Right cardiac atrium (tissue), 5 donors: ENCODE data around the gene GAS2L1. TPM values are rescaled to one million over a fixed set of nuclear protein-coding genes. Genes with fewer than 3 reads are reported as not detected.

Experiments
- ATAC-seq, 2 donors: fragments of 200-7000 bp; cut with Tn5 transposase; one replicate each; pipeline versions ENCODE4 v1.8.0 to v1.9.1; 2020; ENCODE audit warnings: moderate library complexity in 2 of 2, mild to moderate bottlenecking in 1 of 2
- DNase-seq, 3 donors: peaks; one replicate each; pipeline ENCODE4 v3.0.0-alpha.2; 2020
- H3K27ac ChIP-seq: one replicate; pipeline ENCODE4 v1.5.1; 2013; ENCODE audit warnings: mild to moderate bottlenecking, low read length, control low read depth, moderate library complexity
- H3K27me3 ChIP-seq: one replicate; pipeline ENCODE4 v1.6.1; 2013; ENCODE audit not compliant: control insufficient read depth, insufficient read depth
- H3K4me1 ChIP-seq: one replicate; pipeline ENCODE4 v1.6.1; 2013; ENCODE audit warnings: low read length; ENCODE audit not compliant: control insufficient read depth, insufficient read depth
- H3K4me3 ChIP-seq: one replicate; pipeline ENCODE4 v1.5.1; 2013; ENCODE audit warnings: low read length, control low read depth
- H3K9me3 ChIP-seq: one replicate; pipeline ENCODE4 v1.6.1; 2013; ENCODE audit warnings: low read length; ENCODE audit not compliant: control insufficient read depth
- WGBS: extraction: QIAGEN DNeasy Blood & Tissue Kit; methylation state at CpG from one replicate; pipeline ENCODE4 v1.1.7; 2013; 5-methylcytosine and 5-hydroxymethylcytosine counted together
- intact Hi-C, 4 donors: fragments of 100-400 bp; cut with DNase I; formaldehyde crosslinking; loops; one replicate each; pipeline versions ENCODE4 v1.11.0 to v1.14.0; 2022 to 2023
- polyA plus RNA-seq: library from polyadenylated mRNA; stranded (reverse); fragments of 200-250 nt; gene quantifications from one replicate; pipeline ENCODE4 v1.2.3, GENCODE V29; 2013
- total RNA-seq, 4 donors: library from RNA; stranded (reverse); fragmentation: NEBNext Ultra II Directional; extraction: Animal tissue kit (Norgen Biotek cat#: 25700); gene quantifications; one replicate each; pipeline ENCODE4 v1.2.1, GENCODE V29; 2021
- donor health status: healthy with polysubstance abuse.
- donor health status: DM: no; HTN: yes; CAD: no.
- donor health status: DM: no; HTN: no; CAD: no.
- donor health status: DM: no; HTN: yes; CAD: no; lungs with severe emphysema.
- donor health status: DM: yes; HTN: yes; CAD: no.

The GAS2L1 gene
- total and polyA plus RNA-seq, 5 donors: 16.9 to 25.7 (median 22.4) TPM

DNA sequence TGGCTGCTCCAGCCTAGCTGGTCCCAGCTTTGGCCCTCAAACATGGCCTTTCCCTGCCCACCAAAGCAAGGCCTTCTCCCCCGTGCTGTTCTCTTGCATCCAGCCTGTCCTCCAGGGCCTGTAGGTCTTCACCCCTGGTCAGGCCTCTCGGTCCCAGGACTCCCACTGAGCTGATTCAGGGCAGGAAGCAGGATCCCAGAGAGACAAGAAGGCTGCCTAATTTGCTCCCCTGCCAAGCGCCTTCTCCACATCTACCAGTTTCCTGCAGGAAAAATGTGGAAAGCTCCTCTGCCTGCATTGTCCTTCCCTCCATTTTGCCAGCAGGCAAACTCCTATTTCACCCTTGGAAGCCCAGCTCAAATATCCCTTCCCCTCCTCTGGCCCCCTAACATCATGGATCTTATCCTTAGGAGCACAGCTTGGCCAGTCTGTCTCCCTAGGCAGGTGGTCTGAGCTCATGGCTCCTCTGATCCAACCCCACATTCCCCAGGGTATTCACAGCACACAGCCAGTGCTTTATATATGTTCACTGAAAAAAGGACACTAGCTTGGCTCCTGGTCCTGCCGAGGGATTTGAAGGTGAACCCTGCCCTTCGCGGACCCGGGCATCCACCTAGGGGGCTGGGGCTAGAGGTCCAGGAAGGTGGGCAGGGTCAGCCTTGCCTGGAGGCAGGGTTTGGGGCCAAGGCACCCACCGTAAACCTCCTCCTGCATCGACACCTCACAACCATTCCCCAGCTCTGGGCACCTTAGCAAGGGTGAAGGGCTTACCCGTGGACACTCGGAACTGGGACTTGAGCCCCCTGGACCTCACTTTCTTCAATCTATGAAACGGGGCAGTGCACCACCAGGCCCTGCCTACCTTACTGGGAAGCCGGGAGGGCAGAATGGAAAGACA is 39.6 kb upstream of the GAS2L1 start:
- intact Hi-C loops: no loop called here

DNA sequence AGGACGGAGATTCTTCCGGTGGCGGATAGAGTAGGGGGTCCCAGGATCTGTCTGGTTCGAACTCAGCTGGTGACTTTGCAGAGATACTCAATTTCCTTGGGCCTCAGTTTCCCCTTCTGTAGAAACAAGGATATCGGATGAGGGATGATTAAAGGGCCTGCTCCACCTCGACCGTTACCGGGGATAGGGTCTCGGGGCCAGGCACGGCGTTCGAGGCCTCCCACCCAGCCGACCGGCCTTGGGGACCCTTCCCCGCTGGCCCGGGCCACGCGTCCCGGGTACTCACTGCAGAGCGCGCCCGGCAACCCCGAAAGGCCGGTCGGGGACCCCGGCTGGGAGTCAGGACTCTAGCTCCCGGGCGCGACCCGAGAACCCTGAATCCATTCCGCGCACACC is 39.0 kb upstream of the GAS2L1 start:
- under 1% methylated on average over 32 of the region's 32 CpGs for WGBS
- DNase-seq (no peak), ATAC-seq (no peak)
- Histone ChIP-seq H3K9me3 (no peaks in the 10 kb centered on the region), H3K4me3 (peak overlapping the region; percentile 98), H3K4me1 (peaks cover 9% of the 10 kb centered on the region), H3K27me3 (no peaks in the 10 kb centered on the region), H3K27ac (peak overlapping the region; percentile 97)
- intact Hi-C loops: no loop called here

More for the DNA sequence above, 39.6 kb upstream of the GAS2L1 start:
- H3K27me3 ChIP-seq: no peaks in the 10 kb centered on the region
- H3K4me3 ChIP-seq: peak overlapping the region; percentile 98
- peak in 1 of 3 donors; percentile 36 for DNase-seq
- WGBS: 16% methylated on average over 13 of the region's 13 CpGs
- H3K4me1 ChIP-seq: peaks cover 9% of the 10 kb centered on the region
- H3K9me3 ChIP-seq: no peaks in the 10 kb centered on the region
- peak overlapping the region; percentile 97 for H3K27ac ChIP-seq
- peak in 1 of 2 donors; percentile 7 for ATAC-seq

DNA sequence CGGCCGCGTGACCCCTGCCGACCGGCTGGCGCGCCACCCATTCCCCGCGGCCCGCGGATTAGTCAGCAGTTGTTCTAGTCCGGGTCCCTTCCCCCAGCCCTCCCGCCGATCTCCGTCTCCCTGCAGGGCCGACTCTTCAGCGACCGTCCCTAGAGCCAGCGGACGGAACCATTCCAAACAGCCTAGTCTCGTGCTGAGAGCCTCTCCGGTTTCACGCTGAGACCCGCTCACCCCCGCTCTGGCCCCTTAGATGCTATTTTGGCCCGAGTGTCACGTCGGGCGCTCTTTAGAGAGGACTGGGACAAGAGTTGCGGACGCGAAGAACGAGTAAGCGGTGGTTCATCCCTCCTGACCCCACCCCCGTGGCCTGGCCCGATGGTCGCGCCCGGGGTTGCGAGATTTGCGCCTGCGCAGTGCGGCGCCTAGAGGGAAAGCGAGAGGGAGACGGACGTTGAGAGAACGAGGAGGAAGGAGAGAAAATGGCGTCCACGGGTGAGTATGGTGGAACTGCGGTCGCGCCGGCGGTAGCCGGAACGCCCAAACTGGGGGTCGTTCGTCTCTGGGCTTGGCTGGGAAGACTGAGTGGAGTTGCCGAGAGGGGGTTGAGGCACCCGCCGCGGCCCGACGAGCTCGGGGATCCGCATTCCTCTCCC is 38.5 kb upstream of the GAS2L1 start, which contains the start of the genes EWSR1 and RHBDD3:
EWSR1 (plus strand) TSS at position 411 of the 653 bp plus-strand sequence; CDS start at position 480, 69 bp downstream.
RHBDD3 (minus strand) TSS at position 124 of the 653 bp plus-strand sequence. CDS start 2,355 bp downstream, outside the sequence.
- WGBS: under 1% methylated on average over 67 of the region's 67 CpGs
- Histone ChIP-seq H3K9me3 (no peaks in the 10 kb centered on the region), H3K27ac (peak within 1 kb of the TSS; percentile 97), H3K4me3 (peak within 1 kb of the TSS; percentile 98), H3K4me1 (peaks cover 9% of the 10 kb centered on the region), H3K27me3 (no peaks in the 10 kb centered on the region)
- ATAC-seq (peak; percentile 92 to 94), DNase-seq (peak; percentile 98)
- intact Hi-C loops: no loop called here

DNA sequence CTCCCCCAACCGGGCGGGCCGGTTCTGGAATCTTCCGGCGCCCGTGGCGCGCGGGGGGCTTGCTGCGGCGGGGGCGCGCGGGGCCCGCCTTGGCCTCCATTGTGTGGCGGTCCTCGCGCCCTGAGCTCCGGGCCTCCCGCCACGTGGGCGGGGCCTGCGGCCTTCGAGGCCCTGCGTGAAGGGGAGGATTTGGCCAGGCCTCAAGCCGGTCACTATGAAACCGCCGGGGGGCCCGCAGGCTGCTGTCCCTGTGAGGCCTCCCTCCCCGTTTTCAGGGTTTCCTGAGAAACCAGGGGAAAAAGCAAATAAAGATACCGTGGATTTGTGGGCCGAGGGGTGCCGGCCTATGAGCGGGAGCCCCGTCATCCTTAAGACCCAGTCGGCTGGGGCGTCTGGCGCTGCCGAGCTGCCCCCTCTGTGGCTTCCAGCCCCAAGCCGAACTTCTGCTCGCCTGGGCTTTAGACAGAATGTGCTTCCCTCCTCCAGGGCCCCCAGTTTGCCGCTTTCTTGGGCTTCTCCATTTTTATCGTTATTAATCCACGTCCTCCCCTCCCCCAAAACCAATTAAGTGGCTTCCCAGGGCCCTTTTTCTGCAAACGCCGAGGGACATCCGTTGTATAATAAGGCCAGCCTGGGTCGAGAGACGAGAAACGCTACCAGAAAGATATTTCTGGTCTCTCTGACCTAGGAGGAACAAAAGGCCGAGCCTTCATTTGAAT is 37.8 kb upstream of the GAS2L1 start:
- Histone ChIP-seq H3K27ac (peak overlapping the region; percentile 92), H3K4me1 (peaks cover 9% of the 10 kb centered on the region), H3K9me3 (no peaks in the 10 kb centered on the region), H3K4me3 (peak overlapping the region; percentile 98), H3K27me3 (no peaks in the 10 kb centered on the region)
- intact Hi-C loops: no loop called here
- ATAC-seq (peak; percentile 73 to 77), DNase-seq (peak; percentile 84 to 93 (median 90))
- WGBS: under 1% methylated on average over 51 of the region's 51 CpGs

DNA sequence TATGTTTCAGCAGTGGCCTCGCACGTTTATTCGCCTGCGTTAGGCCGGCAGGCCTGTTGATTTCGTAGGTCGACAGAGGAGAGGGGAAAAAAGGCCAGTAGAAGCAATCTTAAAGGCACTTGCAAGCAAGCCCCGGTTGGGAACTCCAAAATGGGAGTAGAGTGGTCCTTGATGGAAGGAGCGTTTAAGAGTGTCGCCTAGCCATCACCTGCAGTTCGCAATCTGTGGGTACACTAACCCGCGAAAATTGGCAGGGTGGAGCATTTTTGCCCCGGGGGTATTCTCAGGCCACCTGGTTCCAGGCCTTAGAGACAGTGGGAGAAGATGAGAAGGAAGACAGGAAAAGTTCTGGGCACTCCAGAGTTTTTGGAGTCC is 37.2 kb upstream of the GAS2L1 start:
- 1% methylated on average over 14 of the region's 14 CpGs for WGBS
- ATAC-seq: no peak
- intact Hi-C loops: no loop called here
- Histone ChIP-seq H3K9me3 (no peaks in the 10 kb centered on the region), H3K27me3 (no peaks in the 10 kb centered on the region), H3K4me3 (peak overlapping the region; percentile 98), H3K4me1 (peaks cover 9% of the 10 kb centered on the region), H3K27ac (peak overlapping the region; percentile 92)
- no peak for DNase-seq

DNA sequence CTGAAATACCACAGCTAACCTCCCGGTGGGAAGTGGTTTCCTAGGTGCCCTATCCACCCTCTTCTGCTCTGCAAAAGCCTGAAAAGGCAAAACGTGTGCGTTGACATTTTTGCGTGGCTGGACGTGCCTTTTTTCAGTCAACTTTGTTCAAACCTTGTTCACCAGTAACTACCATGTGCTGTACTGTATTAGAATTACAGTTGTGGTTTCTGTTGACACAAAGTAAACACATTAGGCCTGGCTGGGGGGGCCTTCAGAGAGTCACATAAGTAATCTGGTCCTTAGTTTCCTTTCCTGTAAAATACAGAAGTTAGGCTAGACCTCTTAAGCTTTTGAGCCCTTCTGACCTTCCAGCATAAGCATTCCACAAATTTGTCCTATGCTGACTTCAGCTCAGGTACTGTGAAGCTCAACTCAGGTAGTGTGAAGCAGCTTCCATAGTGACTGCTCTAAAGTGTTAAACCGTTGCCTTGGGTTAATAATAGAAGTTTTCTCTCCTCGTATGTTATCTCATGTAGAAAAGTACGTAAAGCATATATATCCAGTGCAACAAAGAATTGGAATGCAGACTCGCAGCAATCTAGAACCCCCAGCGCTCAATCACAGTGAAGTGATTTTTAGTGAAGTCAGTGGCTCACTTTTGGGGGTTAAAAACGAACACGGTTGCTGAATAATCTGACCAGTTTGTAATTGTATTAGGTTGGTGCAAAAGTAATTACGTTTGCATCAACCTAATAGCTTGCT is 36.5 kb upstream of the GAS2L1 start:
- Histone ChIP-seq H3K9me3 (no peaks in the 10 kb centered on the region), H3K4me3 (peak overlapping the region; percentile 98), H3K27ac (no peak overlapping the region), H3K27me3 (no peaks in the 10 kb centered on the region), H3K4me1 (peaks cover 9% of the 10 kb centered on the region)
- 7% methylated on average over 13 of the region's 13 CpGs for WGBS
- ATAC-seq (no peak), DNase-seq (peak in 1 of 3 donors; percentile 41)
- intact Hi-C loops: loop anchor here in 1 of 4 donors (5.0 kb wide), 1 partner anchor 37 kb away; the partner anchor contains the start of gene GAS2L1

DNA sequence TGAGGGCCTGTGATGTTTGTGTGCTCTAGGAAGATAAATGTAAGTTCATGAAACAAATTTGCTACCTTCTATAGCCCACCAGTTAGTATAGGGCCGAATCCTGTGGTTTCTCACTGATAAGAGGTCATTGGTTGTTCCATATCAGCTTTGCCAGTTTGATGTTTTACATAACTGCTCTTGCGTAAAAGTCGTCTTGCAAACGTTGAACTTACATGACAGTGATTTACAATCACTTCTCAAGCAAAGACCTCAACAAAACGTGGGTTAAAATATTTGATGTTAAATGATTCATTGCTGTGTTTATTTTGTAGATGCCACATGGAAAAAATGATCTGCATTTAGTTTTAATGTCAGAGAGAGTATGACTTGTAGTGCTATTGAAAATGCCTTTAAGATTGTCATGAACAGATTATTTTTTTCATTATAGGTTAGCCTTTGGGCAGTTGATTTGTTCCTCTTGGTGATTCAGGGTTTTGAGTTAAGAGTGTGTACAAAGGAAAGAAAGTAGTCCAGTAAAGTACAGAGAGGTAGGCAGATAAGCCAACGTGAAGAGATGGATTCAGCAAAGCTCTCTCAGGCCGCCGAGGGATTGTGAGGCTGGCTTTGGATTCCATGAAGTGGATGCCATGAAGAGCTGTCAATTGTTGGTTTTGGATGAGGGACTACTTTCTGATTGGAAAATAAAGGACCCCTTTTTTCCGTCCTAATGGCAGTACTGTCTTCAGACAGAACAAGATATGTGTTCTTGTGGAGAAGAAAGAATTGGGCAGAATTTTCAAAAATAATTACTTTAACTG is 35.8 kb upstream of the GAS2L1 start:
- ATAC-seq: no peak
- Histone ChIP-seq H3K27ac (no peak overlapping the region), H3K4me3 (peak overlapping the region; percentile 98), H3K4me1 (peaks cover 9% of the 10 kb centered on the region), H3K27me3 (no peaks in the 10 kb centered on the region), H3K9me3 (no peaks in the 10 kb centered on the region)
- intact Hi-C loops: loop anchor here in 1 of 4 donors (5.0 kb wide), 1 partner anchor 37 kb away; the partner anchor contains the start of gene GAS2L1
- DNase-seq: no peak
- WGBS: 13% methylated on average over 9 of the region's 9 CpGs

DNA sequence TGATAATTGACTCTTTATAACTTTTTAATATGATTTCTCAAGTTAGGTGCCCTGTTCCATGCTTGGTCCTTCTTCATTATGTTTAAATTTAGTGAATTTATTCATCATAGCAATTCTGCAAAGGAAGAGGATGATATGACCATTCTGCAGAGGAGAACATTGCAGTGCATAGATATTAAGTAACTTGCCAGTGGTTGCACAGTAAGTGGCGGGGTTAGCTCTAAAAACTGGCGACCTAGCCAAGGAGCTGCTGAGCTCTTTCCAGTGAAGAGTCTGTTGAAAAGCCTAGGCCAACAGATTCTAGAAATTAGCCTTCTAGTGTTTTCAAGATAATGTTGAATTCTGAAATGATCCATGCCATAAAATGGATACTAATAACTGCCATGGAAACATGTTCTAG is 33.8 kb upstream of the GAS2L1 start:
- H3K4me3 ChIP-seq: no peak overlapping the region
- WGBS: 54% methylated on average over 2 of the region's 2 CpGs
- intact Hi-C loops: loop anchor here in 1 of 4 donors (5.0 kb wide), 1 partner anchor 35 kb away; the partner anchor contains the start of gene GAS2L1

DNA sequence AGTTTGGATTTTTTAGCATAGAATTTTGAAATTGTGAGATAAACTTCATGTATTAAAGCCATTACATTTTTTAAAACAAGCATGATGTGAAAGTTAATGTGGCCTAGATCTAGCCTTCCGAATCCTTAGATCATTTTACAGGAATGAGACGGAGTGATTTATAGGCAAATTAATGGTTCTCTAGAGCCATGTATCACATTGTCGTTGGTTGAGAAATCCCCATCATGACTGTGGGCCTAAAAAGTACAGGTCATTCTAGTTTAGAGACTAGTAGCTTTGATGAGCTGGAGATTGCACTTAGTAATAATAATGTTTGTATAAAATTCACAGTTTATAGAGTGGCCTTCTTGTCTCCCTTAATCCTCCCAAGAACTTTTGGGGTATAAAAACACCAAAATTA is 31.3 kb upstream of the GAS2L1 start:
- intact Hi-C loops: no loop called here
- H3K27ac ChIP-seq: no peak overlapping the region
- H3K4me1 ChIP-seq: peaks cover 1% of the 10 kb centered on the region
- WGBS: 72% methylated on average over 3 of the region's 3 CpGs
- no peak overlapping the region for H3K4me3 ChIP-seq
- DNase-seq (no peak), ATAC-seq (no peak)
- no peaks in the 10 kb centered on the region for H3K27me3 ChIP-seq
- H3K9me3 ChIP-seq: no peaks in the 10 kb centered on the region

More for the DNA sequence above, 33.8 kb upstream of the GAS2L1 start:
- no peaks in the 10 kb centered on the region for H3K27me3 ChIP-seq
- peaks cover 1% of the 10 kb centered on the region for H3K4me1 ChIP-seq
- ATAC-seq: no peak
- H3K27ac ChIP-seq: no peak overlapping the region
- no peaks in the 10 kb centered on the region for H3K9me3 ChIP-seq
- peak in 1 of 3 donors; percentile 33 for DNase-seq
